Measurements from ENCODE around the gene CNTN4. TPM values are rescaled to one million over a fixed set of nuclear protein-coding genes. Genes with fewer than 3 reads are reported as not detected.

The CNTN4 gene
- total RNA-seq, 1 experiment from 2014 or later, result 1.6 TPM

GRCh38 chr3:2614578-2614977 lies 515.9 kb downstream of the CNTN4 start:
- DNase-seq, result no peak
- no peak overlapping the region for H3K56ac ChIP-seq (ENCODE audit: insufficient read length, low read depth, low read length)
- no peak overlapping the region for H3K27ac Mint-ChIP-seq
- no peaks in the 10 kb centered on the region for H3K9me3 ChIP-seq (ENCODE audit: control insufficient read depth, low read depth, low read length)
- no peak overlapping the region for H2BK12ac ChIP-seq (ENCODE audit: insufficient read length, low read depth, low read length)
- H4K5ac ChIP-seq (ENCODE audit: insufficient read length, low read depth, low read length), result no peak overlapping the region
- no peaks in the 10 kb centered on the region for H3K79me2 ChIP-seq (ENCODE audit: insufficient read depth, low read length)
- no peak overlapping the region for H4K8ac ChIP-seq (replicated peaks; ENCODE audit: insufficient read length, low read depth, low read length)
- H4K91ac ChIP-seq (ENCODE audit: insufficient read length, low read depth, low read length), result no peak overlapping the region
- WGBS (ENCODE audit: extremely low coverage, insufficient read length, low lambda C conversion rate), result no CpG with 5 or more reads among the region's 3 CpGs
- H3K79me1 ChIP-seq (ENCODE audit: insufficient read depth, low read depth, low read length, poor library complexity, severe bottlenecking), result no peaks in the 10 kb centered on the region
- no peaks in the 10 kb centered on the region for H3K27me3 Mint-ChIP-seq (ENCODE audit: low read depth)
- no peaks in the 10 kb centered on the region for H3K4me1 ChIP-seq (ENCODE audit: insufficient read depth, low read length)
- H3K18ac ChIP-seq (ENCODE audit: insufficient read length, low read depth, low read length), result no peak overlapping the region
- H3K9ac ChIP-seq (ENCODE audit: extremely low read depth, insufficient read length, low read length), result no peak overlapping the region
- H3K27ac ChIP-seq (ENCODE audit: insufficient read length, low read depth, low read length), result no peak overlapping the region
- H3K9me3 Mint-ChIP-seq, result peaks cover 9 to 13% of the 10 kb centered on the region in 2 experiments; a peak in 4 of 5 replicates
- no peak overlapping the region for H3K23ac ChIP-seq (ENCODE audit: insufficient read length, low read depth, low read length)
- H3K4me2 ChIP-seq (ENCODE audit: insufficient read depth, insufficient read length, low read length), result no peak overlapping the region
- H3K4me3 Mint-ChIP-seq, result no peak overlapping the region
- no peak overlapping the region for H2BK15ac ChIP-seq (ENCODE audit: low read depth, low read length)
- peaks cover 2 to 12% (median 5%) of the 10 kb centered on the region in 3 experiments; a peak in 2 of 7 replicates for H3K36me3 Mint-ChIP-seq (ENCODE audit: insufficient read depth in 1 of 3, low read depth in 3 of 3)
- no peaks in the 10 kb centered on the region for H3K23me2 ChIP-seq (ENCODE audit: insufficient read length, low read depth, low read length, poor library complexity, severe bottlenecking)
- no peak overlapping the region for H2BK5ac ChIP-seq (ENCODE audit: insufficient read length, low read length)
- H2AFZ ChIP-seq (ENCODE audit: low read length), result no peak overlapping the region
- H3K4ac ChIP-seq (ENCODE audit: low read depth, low read length), result no peak overlapping the region
- no peak for TF ChIP-seq CTCF (conservative IDR thresholded peaks at IDR 0.05)
- H4K20me1 ChIP-seq (ENCODE audit: control insufficient read depth, insufficient read depth, insufficient read length), result no peaks in the 10 kb centered on the region
- peaks cover 10% of the 10 kb centered on the region in 2 experiments for H3K4me1 Mint-ChIP-seq
- no peaks in the 10 kb centered on the region for H3K27me3 ChIP-seq (ENCODE audit: insufficient read depth, low read length)
- H2BK20ac ChIP-seq (ENCODE audit: low read depth, low read length, poor library complexity, severe bottlenecking), result no peak overlapping the region
- H3K14ac ChIP-seq (ENCODE audit: insufficient read depth, low read length), result no peak overlapping the region
- no peak overlapping the region for H2AK5ac ChIP-seq (ENCODE audit: insufficient read length, low read length)
- H3T11ph ChIP-seq (ENCODE audit: low read length), result no peak overlapping the region
- H2BK120ac ChIP-seq (ENCODE audit: low read depth, low read length, poor library complexity, severe bottlenecking), result no peak overlapping the region

All from H9 (cell line).